ENCODE measurements around the gene IFT25.

IFT25 gene

GRCh38 chr1:53936430-53936829, 9.1 kb downstream of the IFT25 start:
- no peak overlapping the region for H3K27ac ChIP-seq (ENCODE audit: low read depth, low read length)
- H3K9ac ChIP-seq (ENCODE audit: low read length) = no peak overlapping the region
- H3K4me1 ChIP-seq (ENCODE audit: control insufficient read depth, insufficient read depth, low read length) = no peaks in the 10 kb centered on the region
- peaks cover 2% of the 10 kb centered on the region for H3K36me3 ChIP-seq (ENCODE audit: control insufficient read depth, insufficient read depth, low read length)
- H3K4me3 ChIP-seq (ENCODE audit: low read length) = no peak overlapping the region
- no peaks in the 10 kb centered on the region for H3K27me3 ChIP-seq (ENCODE audit: control insufficient read depth, insufficient read depth, low read length)

GRCh38 chr1:53934170-53934765, 11.2 kb downstream of the IFT25 start:
- Histone ChIP-seq H3K4me3 (ENCODE audit: low read length) (no peak overlapping the region), H3K4me1 (ENCODE audit: control insufficient read depth, insufficient read depth, low read length) (no peaks in the 10 kb centered on the region), H3K36me3 (ENCODE audit: control insufficient read depth, insufficient read depth, low read length) (peaks cover 2% of the 10 kb centered on the region)

DNA sequence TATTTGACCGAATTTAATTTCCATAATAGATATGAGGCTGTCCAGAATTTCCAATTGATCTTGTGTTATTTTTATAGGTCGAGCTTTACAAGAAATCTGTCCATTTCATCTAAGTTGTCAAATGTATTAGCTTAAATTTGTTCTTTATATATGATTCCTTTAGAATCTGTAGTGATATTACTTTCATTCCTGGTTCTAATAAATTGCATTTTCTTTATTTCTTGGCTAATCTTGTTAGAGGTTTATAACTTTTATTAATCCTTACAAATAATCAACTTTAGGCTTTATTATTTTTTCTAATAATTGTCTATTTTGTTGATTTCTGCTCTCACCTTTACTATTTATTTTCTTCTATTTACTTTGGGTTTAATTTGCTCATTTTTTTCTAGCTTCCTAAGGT, 14.0 kb downstream of the IFT25 start:
- no peak overlapping the region for H3K9ac ChIP-seq (ENCODE audit: low read length)
- H3K4me3 ChIP-seq (ENCODE audit: low read length) = no peak overlapping the region
- peaks cover 2% of the 10 kb centered on the region for H3K36me3 ChIP-seq (ENCODE audit: control insufficient read depth, insufficient read depth, low read length)
- no peaks in the 10 kb centered on the region for H3K4me1 ChIP-seq (ENCODE audit: control insufficient read depth, insufficient read depth, low read length)
- H3K27ac ChIP-seq (ENCODE audit: low read depth, low read length) = no peak overlapping the region
- H3K27me3 ChIP-seq (ENCODE audit: control insufficient read depth, insufficient read depth, low read length) = no peaks in the 10 kb centered on the region

More at GRCh38 chr1:53934170-53934765, 11.2 kb downstream of the IFT25 start:
- Histone ChIP-seq H3K27me3 (ENCODE audit: control insufficient read depth, insufficient read depth, low read length) (no peaks in the 10 kb centered on the region), H3K9ac (ENCODE audit: low read length) (no peak overlapping the region), H3K27ac (ENCODE audit: low read depth, low read length) (no peak overlapping the region)

DNA sequence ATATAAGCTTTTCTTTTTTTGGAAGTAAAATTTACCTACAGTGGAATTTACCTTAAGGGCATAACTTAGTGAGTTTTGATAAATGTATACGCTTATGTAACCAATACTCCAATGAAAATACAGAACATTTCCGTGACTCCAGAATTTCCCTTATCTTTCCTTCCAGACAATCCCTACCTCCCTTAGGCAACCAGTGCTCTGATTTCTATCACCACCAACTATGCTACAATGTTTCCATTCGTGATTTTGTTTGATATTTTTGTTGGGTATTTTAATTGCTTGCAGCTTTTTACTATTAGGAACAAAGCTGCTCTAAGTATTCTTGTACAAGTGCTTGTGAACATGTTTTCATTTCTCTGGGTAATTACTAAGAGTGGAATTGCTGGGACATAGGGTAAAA, 14.6 kb downstream of the IFT25 start:
- peaks cover 2% of the 10 kb centered on the region for H3K36me3 ChIP-seq (ENCODE audit: control insufficient read depth, insufficient read depth, low read length)
- H3K27ac ChIP-seq (ENCODE audit: low read depth, low read length) = no peak overlapping the region
- H3K4me1 ChIP-seq (ENCODE audit: control insufficient read depth, insufficient read depth, low read length) = no peaks in the 10 kb centered on the region
- H3K9ac ChIP-seq (ENCODE audit: low read length) = no peak overlapping the region
- no peaks in the 10 kb centered on the region for H3K27me3 ChIP-seq (ENCODE audit: control insufficient read depth, insufficient read depth, low read length)
- H3K4me3 ChIP-seq (ENCODE audit: low read length) = no peak overlapping the region

DNA sequence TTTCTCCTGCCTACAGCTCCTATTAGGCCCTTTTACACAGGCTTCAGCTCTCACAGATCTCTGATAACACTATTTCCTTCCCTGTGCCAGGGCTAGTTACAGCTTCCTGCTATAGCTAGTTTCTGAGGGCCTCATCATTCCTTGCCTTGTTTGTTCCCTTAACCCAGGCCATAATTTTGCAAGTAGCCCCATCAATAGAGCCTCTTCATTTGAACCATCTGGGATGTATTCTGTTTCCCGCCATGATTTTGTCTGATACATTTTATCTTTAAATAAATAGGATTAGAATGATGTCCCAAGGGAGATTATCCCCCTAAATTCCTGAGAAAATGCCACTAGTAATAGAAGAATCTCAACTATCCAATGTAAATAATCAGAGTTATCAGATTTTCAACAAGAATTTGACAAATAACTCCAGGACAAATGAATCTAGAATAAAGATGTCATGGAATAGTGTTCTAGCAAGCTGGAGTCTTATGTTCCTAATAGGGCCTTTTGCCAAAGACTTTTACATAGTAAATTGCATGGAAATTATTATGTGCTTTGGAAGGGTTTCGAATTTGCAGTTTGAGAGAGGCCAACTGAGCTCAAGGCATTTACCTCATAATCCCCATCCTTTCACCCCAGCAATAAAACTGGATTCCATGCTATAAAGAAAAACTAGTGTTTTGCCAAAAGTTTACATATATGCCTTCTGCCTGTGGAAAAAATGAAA, 16.1 kb downstream of the IFT25 start:
- no peaks in the 10 kb centered on the region for H3K4me1 ChIP-seq (ENCODE audit: control insufficient read depth, insufficient read depth, low read length)
- H3K4me3 ChIP-seq (ENCODE audit: low read length) = no peak overlapping the region
- no peak overlapping the region for H3K27ac ChIP-seq (ENCODE audit: low read depth, low read length)
- H3K27me3 ChIP-seq (ENCODE audit: control insufficient read depth, insufficient read depth, low read length) = no peaks in the 10 kb centered on the region
- no peak overlapping the region for H3K9ac ChIP-seq (ENCODE audit: low read length)
- peaks cover 2% of the 10 kb centered on the region for H3K36me3 ChIP-seq (ENCODE audit: control insufficient read depth, insufficient read depth, low read length)

DNA sequence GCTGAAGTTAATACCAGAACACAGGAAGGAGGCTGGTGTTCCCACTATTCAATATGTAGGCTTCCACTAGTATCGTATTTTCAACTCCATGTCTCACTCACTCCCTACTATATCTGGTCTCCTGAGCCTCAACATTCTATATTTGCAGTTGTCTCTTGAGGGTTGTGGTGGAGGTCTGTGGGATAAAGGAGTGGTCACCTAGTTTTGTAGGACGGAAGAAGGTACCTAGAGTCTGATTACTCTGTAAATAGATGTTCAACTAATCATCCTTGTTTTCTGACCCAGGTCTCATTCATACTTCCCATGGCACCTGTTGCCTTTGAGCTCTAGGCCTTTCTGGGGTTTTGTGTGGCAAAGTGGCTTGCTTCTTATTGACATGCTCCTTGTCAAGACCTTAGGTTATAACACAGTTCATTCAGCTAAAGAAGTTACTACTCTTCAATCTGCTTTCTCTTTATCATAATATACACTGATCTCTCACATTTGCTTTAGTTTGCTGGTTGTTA, 18.1 kb downstream of the IFT25 start:
- Histone ChIP-seq H3K36me3 (ENCODE audit: control insufficient read depth, insufficient read depth, low read length) (peaks cover 2% of the 10 kb centered on the region), H3K27me3 (ENCODE audit: control insufficient read depth, insufficient read depth, low read length) (no peaks in the 10 kb centered on the region), H3K4me3 (ENCODE audit: low read length) (no peak overlapping the region), H3K4me1 (ENCODE audit: control insufficient read depth, insufficient read depth, low read length) (no peaks in the 10 kb centered on the region), H3K27ac (ENCODE audit: low read depth, low read length) (no peak overlapping the region), H3K9ac (ENCODE audit: low read length) (no peak overlapping the region)

- no peak overlapping the region for H3K4me3 ChIP-seq (ENCODE audit: low read length)
- H3K27me3 ChIP-seq (ENCODE audit: control insufficient read depth, insufficient read depth, low read length) = no peaks in the 10 kb centered on the region
- no peaks in the 10 kb centered on the region for H3K4me1 ChIP-seq (ENCODE audit: control insufficient read depth, insufficient read depth, low read length)
- peaks cover 6% of the 10 kb centered on the region for H3K36me3 ChIP-seq (ENCODE audit: control insufficient read depth, insufficient read depth, low read length)
- no peak overlapping the region for H3K27ac ChIP-seq (ENCODE audit: low read depth, low read length)
- H3K9ac ChIP-seq (ENCODE audit: low read length) = no peak overlapping the region
Measured at GRCh38 chr1:53919675-53920066, 25.8 kb downstream of the IFT25 start.

DNA sequence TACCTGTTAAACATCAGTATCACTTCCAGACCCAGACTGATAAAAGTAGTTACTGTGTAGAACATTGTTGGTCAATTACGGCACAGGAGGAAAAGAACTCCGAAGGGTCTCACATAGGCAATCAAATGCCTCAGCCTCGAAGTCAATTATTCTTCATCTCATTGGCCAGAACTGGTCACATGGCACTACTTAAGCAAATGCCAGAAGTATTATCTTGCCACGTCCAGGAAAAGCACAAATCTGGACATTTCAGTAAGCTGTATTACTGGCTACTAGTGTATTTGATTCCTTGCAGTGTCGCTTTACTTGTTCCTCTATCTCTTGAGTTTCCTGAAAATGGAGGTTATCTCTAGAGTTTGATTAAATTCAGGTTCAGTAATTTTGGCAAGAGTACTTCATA, 27.2 kb downstream of the IFT25 start:
- no peak overlapping the region for H3K4me3 ChIP-seq (ENCODE audit: low read length)
- H3K27ac ChIP-seq (ENCODE audit: low read depth, low read length) = no peak overlapping the region
- H3K9ac ChIP-seq (ENCODE audit: low read length) = no peak overlapping the region
- H3K36me3 ChIP-seq (ENCODE audit: control insufficient read depth, insufficient read depth, low read length) = peaks cover 5% of the 10 kb centered on the region
- H3K4me1 ChIP-seq (ENCODE audit: control insufficient read depth, insufficient read depth, low read length) = no peaks in the 10 kb centered on the region
- no peaks in the 10 kb centered on the region for H3K27me3 ChIP-seq (ENCODE audit: control insufficient read depth, insufficient read depth, low read length)

- Histone ChIP-seq H3K4me3 (ENCODE audit: low read length) (no peak overlapping the region), H3K36me3 (ENCODE audit: control insufficient read depth, insufficient read depth, low read length) (peaks cover 3% of the 10 kb centered on the region), H3K9ac (ENCODE audit: low read length) (no peak overlapping the region), H3K27ac (ENCODE audit: low read depth, low read length) (no peak overlapping the region), H3K4me1 (ENCODE audit: control insufficient read depth, insufficient read depth, low read length) (no peaks in the 10 kb centered on the region), H3K27me3 (ENCODE audit: control insufficient read depth, insufficient read depth, low read length) (no peaks in the 10 kb centered on the region)
Measured at GRCh38 chr1:53913352-53914033, 32.0 kb downstream of the IFT25 start.

DNA sequence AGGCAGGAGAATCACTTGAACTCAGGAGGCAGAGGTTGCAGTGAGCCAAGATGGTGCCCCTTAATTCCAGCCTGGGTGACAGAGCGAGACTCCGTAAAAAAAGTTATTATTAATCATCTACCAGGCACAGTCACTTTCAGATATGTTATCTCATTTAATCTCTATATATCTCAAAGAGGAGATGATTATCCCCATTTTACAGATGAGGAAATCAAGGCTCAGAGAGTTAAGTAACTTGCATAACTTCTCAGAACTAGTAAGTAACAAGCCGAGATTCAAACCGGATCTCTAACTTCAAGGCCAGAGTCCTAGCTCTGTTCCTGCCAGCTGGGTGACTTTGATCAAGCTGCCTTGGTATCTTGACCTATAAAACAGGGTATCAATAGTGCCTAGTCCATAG, 34.1 kb downstream of the IFT25 start:
- no peaks in the 10 kb centered on the region for H3K4me1 ChIP-seq (ENCODE audit: control insufficient read depth, insufficient read depth, low read length)
- no peak overlapping the region for H3K27ac ChIP-seq (ENCODE audit: low read depth, low read length)
- H3K36me3 ChIP-seq (ENCODE audit: control insufficient read depth, insufficient read depth, low read length) = peaks cover 3% of the 10 kb centered on the region
- H3K9ac ChIP-seq (ENCODE audit: low read length) = no peak overlapping the region
- H3K27me3 ChIP-seq (ENCODE audit: control insufficient read depth, insufficient read depth, low read length) = no peaks in the 10 kb centered on the region
- no peak overlapping the region for H3K4me3 ChIP-seq (ENCODE audit: low read length)

- no peaks in the 10 kb centered on the region for H3K27me3 ChIP-seq (ENCODE audit: control insufficient read depth, insufficient read depth, low read length)
- H3K4me1 ChIP-seq (ENCODE audit: control insufficient read depth, insufficient read depth, low read length) = no peaks in the 10 kb centered on the region
- H3K27ac ChIP-seq (ENCODE audit: low read depth, low read length) = no peak overlapping the region
- no peak overlapping the region for H3K9ac ChIP-seq (ENCODE audit: low read length)
- no peak overlapping the region for H3K4me3 ChIP-seq (ENCODE audit: low read length)
- no peaks in the 10 kb centered on the region for H3K36me3 ChIP-seq (ENCODE audit: control insufficient read depth, insufficient read depth, low read length)
Measured at GRCh38 chr1:53909946-53910345, 35.6 kb downstream of the IFT25 start.

DNA sequence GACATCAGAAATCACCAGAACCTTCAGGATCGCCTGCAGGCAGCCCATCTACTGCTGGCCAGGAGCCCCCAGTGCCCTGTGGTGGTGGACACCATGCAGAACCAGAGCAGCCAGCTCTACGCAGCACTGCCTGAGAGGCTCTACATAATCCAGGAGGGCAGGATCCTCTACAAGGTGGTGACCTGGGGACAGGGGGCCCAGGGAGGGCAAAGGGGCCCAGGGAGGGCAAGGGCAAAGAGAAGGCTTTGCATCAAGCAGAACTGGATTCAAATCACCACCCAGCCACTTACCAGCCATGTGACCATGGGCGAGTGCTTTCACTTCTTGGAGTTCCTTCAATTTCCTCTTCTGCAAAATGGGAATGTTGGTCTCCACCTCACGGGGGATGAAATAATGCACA, 39.4 kb downstream of the IFT25 start:
- Histone ChIP-seq H3K4me3 (ENCODE audit: low read length) (no peak overlapping the region), H3K9ac (ENCODE audit: low read length) (no peak overlapping the region), H3K36me3 (ENCODE audit: control insufficient read depth, insufficient read depth, low read length) (no peaks in the 10 kb centered on the region), H3K27ac (ENCODE audit: low read depth, low read length) (no peak overlapping the region), H3K4me1 (ENCODE audit: control insufficient read depth, insufficient read depth, low read length) (no peaks in the 10 kb centered on the region), H3K27me3 (ENCODE audit: control insufficient read depth, insufficient read depth, low read length) (no peaks in the 10 kb centered on the region)

All from rectal smooth muscle tissue (tissue), 1 donor.